ENCODE measurements around the gene SLC25A12. TPM values are rescaled to one million over a fixed set of nuclear protein-coding genes. Genes with fewer than 3 reads are reported as not detected.

Gene SLC25A12
- total RNA-seq, 1 experiment from 2014 or later, result 28.8 TPM

DNA sequence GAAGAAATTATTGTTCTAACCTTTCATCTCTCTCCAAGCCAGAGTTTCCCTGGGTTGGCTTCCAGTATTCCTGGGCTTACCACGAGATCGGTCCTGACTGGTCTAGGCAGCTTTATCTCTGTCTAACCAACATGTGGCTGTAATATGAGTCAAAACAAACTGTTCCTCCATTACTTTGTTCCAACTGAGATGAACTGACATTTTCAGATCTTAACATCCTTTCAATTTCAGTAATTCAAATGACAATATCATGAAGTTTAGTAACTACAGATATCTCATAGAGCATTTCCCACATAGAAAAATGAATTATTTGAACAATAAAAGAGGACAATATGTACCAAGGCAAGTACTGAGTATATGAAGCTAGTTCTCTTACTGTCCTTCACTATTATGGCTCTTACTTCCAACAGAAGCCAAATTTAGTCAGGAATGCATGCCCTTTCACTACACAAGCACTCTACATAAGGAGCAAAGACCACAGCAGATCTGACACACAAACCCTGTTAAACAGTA is 15.5 kb downstream of the SLC25A12 start:
- intact Hi-C loops (cut with micrococcal nuclease; ENCODE audit: unreplicated experiment), result no loop called here
- Histone ChIP-seq H2AFZ (no peak overlapping the region), H3K9me3 (ENCODE audit: insufficient read depth, low read depth) (peaks cover 4% of the 10 kb centered on the region; the same call in 1 of the 2 replicates), H3K79me2 (ENCODE audit: low read depth) (no peaks in the 10 kb centered on the region), H3K27ac (no peak overlapping the region), H3F3A (ENCODE audit: insufficient read depth, low read depth) (peaks cover 5% of the 10 kb centered on the region; the same call in 1 of the 2 replicates), H3K4me1 (replicated peaks; ENCODE audit: insufficient read depth) (no peaks in the 10 kb centered on the region), H3K4me2 (no peak overlapping the region), H3K36me3 (ENCODE audit: low read depth) (peaks cover 10% of the 10 kb centered on the region; the same call in 1 of the 2 replicates), H3K9me2 (ENCODE audit: insufficient read depth) (no peaks in the 10 kb centered on the region), H3K4me3 (no peak overlapping the region), H4K20me1 (ENCODE audit: insufficient read depth) (peaks cover 4% of the 10 kb centered on the region; the same call in 1 of the 2 replicates), H3K27me3 (ENCODE audit: insufficient read depth, low read depth) (no peaks in the 10 kb centered on the region)
- no TSS peak for BruUV-seq (replicated peaks)
- CTCF ChIA-PET, result no interaction called here
- POLR2A ChIA-PET (ENCODE audit: unreplicated experiment), result no interaction called here
- DNase-seq, result no peak
- TF ChIP-seq, protein P1, sequence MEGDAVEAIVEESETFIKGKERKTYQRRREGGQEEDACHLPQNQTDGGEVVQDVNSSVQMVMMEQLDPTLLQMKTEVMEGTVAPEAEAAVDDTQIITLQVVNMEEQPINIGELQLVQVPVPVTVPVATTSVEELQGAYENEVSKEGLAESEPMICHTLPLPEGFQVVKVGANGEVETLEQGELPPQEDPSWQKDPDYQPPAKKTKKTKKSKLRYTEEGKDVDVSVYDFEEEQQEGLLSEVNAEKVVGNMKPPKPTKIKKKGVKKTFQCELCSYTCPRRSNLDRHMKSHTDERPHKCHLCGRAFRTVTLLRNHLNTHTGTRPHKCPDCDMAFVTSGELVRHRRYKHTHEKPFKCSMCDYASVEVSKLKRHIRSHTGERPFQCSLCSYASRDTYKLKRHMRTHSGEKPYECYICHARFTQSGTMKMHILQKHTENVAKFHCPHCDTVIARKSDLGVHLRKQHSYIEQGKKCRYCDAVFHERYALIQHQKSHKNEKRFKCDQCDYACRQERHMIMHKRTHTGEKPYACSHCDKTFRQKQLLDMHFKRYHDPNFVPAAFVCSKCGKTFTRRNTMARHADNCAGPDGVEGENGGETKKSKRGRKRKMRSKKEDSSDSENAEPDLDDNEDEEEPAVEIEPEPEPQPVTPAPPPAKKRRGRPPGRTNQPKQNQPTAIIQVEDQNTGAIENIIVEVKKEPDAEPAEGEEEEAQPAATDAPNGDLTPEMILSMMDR (conservative IDR thresholded peaks at IDR 0.05), result no peak
- no peak for TF ChIP-seq EZH2 (IDR thresholded peaks at IDR 0.05; ENCODE audit: low read depth)

DNA sequence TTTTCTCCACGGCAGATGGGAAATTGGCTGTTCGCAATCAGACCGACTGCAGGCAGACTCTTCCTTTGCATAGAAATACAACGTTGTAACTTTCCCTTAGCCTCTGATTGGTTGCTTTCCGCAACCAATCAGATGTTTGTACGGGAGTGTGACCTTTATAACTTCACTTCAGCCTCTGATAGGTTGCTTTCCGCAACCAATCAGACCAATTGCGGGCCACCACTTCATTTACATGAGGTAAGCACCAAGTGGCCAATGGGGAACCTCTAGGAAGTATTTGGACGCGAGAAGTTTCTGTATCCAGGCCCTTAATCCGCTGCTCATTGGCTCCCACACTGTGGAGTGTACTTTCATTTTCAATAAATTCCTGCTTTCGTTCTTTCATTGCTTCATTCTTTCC is 19.1 kb downstream of the SLC25A12 start:
- peaks cover 16% of the 10 kb centered on the region; the same call in 1 of the 2 replicates for H3K36me3 ChIP-seq (ENCODE audit: low read depth)
- intact Hi-C loops (cut with micrococcal nuclease; ENCODE audit: unreplicated experiment), result no loop called here
- no peaks in the 10 kb centered on the region for H3K4me1 ChIP-seq (replicated peaks; ENCODE audit: insufficient read depth)
- no peak overlapping the region for H3K4me3 ChIP-seq
- no TSS peak for BruUV-seq (replicated peaks)
- H3K9me3 ChIP-seq (ENCODE audit: insufficient read depth, low read depth), result peaks cover 4% of the 10 kb centered on the region; the same call in 1 of the 2 replicates
- no peak for DNase-seq
- H4K20me1 ChIP-seq (ENCODE audit: insufficient read depth), result peaks cover 4% of the 10 kb centered on the region; the same call in 1 of the 2 replicates
- H3K27ac ChIP-seq, result no peak overlapping the region
- no peak overlapping the region for H2AFZ ChIP-seq
- POLR2A ChIA-PET (ENCODE audit: unreplicated experiment), result no interaction called here
- no peaks in the 10 kb centered on the region for H3K9me2 ChIP-seq (ENCODE audit: insufficient read depth)
- H3K27me3 ChIP-seq (ENCODE audit: insufficient read depth, low read depth), result no peaks in the 10 kb centered on the region
- TF ChIP-seq EZH2 (IDR thresholded peaks at IDR 0.05; ENCODE audit: low read depth), result no peak
- TF ChIP-seq, protein P1 (conservative IDR thresholded peaks at IDR 0.05), result no peak
- 0 out of 2 replicates have a peak, but pooled peaks cover 10% of the 10 kb centered on the region for H3K79me2 ChIP-seq (ENCODE audit: low read depth)
- CTCF ChIA-PET, result no interaction called here
- no peaks in the 10 kb centered on the region for H3F3A ChIP-seq (ENCODE audit: insufficient read depth, low read depth)
- no peak overlapping the region for H3K4me2 ChIP-seq

DNA sequence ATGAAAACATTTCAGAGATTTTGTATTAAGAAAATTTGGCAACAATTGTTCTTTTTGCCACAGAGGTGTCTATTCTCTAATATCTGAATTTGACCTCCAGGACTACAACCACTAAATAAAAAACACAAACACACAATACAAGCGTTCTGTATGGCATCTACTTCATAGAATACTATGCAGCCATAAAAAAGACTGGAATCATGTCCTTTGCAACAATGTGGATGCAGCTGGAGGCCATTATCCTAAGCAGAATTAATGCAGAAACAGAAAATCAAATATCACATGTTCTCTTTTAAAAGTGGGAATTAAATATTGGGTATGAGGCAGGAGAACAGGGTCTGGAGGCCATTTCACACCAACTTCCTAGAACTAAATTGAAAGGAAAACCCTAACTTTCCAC is 19.5 kb downstream of the SLC25A12 start:
- Histone ChIP-seq H4K20me1 (ENCODE audit: insufficient read depth) (peaks cover 4% of the 10 kb centered on the region; the same call in 1 of the 2 replicates), H3K79me2 (ENCODE audit: low read depth) (0 out of 2 replicates have a peak, but pooled peaks cover 10% of the 10 kb centered on the region), H3K4me1 (replicated peaks; ENCODE audit: insufficient read depth) (no peaks in the 10 kb centered on the region), H3K4me3 (no peak overlapping the region), H2AFZ (no peak overlapping the region), H3K27me3 (ENCODE audit: insufficient read depth, low read depth) (no peaks in the 10 kb centered on the region), H3K9me3 (ENCODE audit: insufficient read depth, low read depth) (peaks cover 4% of the 10 kb centered on the region; the same call in 1 of the 2 replicates), H3K4me2 (no peak overlapping the region), H3K36me3 (ENCODE audit: low read depth) (peaks cover 16% of the 10 kb centered on the region; the same call in 1 of the 2 replicates), H3K9me2 (ENCODE audit: insufficient read depth) (no peaks in the 10 kb centered on the region), H3K27ac (no peak overlapping the region), H3F3A (ENCODE audit: insufficient read depth, low read depth) (no peaks in the 10 kb centered on the region)
- no peak for DNase-seq
- no peak for TF ChIP-seq EZH2 (IDR thresholded peaks at IDR 0.05; ENCODE audit: low read depth)
- TF ChIP-seq, protein P1 (conservative IDR thresholded peaks at IDR 0.05), result no peak
- CTCF ChIA-PET, result no interaction called here
- intact Hi-C loops (cut with micrococcal nuclease; ENCODE audit: unreplicated experiment), result no loop called here
- no TSS peak for BruUV-seq (replicated peaks)
- POLR2A ChIA-PET (ENCODE audit: unreplicated experiment), result no interaction called here

All from PC-9 (cell line).